GM18858 (cell line): ENCODE data around the gene CYB5B.
A peak's percentile ranks its signal among the peaks of the same experiment; 100 is the strongest.
"Not testable (repeated sequence)": the region's sequence is repeated elsewhere in the genome, so short reads cannot be mapped to it uniquely, and the experiment has no call there.

Experiments used
- ATAC-seq: cut with Tn5 transposase; IDR thresholded peaks from one replicate; pipeline ENCODE4 v1.9.1; 2021; ENCODE audit not compliant: unreplicated experiment

The CYB5B gene

DNA sequence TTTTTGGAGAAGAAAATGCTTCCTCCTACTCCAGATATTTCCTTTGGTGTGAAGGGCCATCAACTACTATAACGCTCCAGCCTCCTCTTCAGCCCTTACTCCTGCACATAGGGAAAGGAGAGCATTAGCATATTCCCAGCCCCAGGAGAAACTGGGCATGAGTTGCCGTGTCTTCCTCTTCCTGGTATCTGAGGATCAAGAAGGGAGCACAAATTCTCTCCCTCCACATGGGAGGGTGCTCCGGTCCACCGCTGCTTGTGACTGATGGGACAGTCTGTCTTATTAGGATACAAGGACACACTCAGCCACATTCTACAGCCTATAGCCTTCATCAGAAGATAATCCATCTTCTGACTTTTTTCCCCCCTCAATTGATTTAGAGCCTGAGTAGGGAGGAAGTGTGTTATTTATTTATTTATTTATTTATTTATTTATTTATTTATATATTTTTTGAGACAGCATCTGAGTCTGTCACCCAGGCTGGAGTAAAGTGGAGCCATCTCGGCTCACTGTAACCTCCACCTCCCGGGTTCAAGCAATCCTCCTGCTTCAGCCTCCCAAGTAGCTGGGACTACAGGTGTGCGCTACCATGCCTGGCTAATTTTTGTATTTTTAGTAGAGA, 16.6 kb upstream of the CYB5B start:
- no peak for ATAC-seq

- ATAC-seq, result no peak
Measured at GRCh38 chr16:69408475-69408874, 15.9 kb upstream of the CYB5B start.

- no peak for ATAC-seq
Measured at GRCh38 chr16:69410219-69410990, 14.0 kb upstream of the CYB5B start.

GRCh38 chr16:69411064-69411985, 13.1 kb upstream of the CYB5B start:
- ATAC-seq, result no peak

GRCh38 chr16:69412287-69412686, 12.1 kb upstream of the CYB5B start:
- ATAC-seq, result no peak

- no peak for ATAC-seq
Measured at GRCh38 chr16:69413045-69413664, 11.3 kb upstream of the CYB5B start.

DNA sequence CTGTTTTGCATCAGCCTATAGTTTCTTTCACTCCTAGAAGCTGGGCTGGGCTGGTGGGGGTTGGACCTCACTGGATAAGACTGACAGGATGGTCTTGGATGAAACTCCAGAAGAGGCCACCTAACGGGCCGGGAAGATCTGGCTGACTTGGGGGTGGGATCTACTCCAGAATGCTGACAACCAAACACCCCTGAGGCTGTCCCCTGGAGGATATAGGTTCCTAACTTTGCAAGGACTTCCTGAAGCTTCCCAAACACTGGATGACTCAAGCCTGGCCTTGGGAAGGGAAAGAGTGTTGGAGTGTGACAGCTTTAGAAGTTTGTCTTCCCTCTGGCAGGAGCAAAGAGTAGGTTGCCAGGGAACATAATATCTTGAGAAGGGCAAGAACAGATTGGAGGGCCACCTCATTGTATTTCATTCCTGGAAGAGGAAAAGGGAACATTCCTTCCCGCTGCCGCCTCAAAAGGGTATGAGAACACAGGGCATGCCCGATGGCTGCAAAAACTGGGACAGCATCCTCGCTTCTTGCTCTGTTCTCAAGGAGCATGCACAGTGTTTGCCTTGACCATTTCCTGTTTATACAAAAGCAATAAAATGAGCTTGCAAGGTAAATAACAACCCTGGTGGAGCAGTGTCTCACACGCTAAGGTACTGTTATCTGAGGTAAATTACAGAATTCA, 6.8 kb upstream of the CYB5B start:
- no peak for ATAC-seq

- ATAC-seq, result no peak
Measured at GRCh38 chr16:69419956-69420355, 4.5 kb upstream of the CYB5B start.

DNA sequence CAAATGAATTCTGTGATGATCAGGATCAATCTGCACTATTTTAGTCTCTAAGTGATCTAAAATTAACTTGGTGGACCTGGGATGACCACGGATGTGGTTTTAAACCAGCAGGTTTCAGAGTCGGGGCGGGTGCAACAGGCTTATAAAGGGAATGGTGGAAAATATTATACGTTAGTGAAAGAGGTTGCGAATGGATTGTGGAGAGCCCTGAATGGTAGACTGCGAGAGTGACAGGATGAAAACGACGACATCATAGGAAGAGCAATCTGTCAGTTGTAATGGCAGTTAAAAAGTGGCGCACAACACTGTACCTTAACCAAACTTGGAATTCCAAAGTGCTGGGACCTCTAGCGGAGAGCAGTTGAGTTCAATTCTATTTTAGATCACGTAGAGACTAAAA, 1.2 kb upstream of the CYB5B start:
- ATAC-seq, result no peak

- no peak for ATAC-seq
Measured at GRCh38 chr16:69424935-69425784, 741 bp downstream of the CYB5B start.

DNA sequence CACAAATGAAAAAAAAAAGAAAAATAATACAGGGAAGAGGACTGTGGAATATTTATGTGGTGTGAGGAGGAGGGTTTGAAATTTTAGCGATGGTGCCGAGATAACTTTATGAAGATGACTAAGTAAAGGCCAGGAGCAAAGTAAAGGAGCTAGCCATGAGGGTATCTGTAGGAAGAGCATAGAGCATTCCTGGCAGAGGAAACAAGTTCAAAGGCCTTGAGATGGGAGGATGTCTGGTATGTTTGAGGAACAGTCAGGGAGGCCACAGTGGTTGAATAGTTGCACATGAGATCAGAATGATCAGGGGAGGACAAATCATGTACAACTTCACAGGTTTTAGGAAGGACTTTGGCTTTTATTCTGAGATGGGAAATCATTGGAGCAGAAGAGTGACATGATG, 4.2 kb downstream of the CYB5B start:
- ATAC-seq, result no peak

GRCh38 chr16:69429058-69429640, 4.7 kb downstream of the CYB5B start:
- not testable (repeated sequence) for ATAC-seq

GRCh38 chr16:69431948-69432468, 7.6 kb downstream of the CYB5B start:
- ATAC-seq, result no peak

GRCh38 chr16:69434066-69434465, 9.6 kb downstream of the CYB5B start:
- no peak for ATAC-seq

- no peak for ATAC-seq
Measured at GRCh38 chr16:69435977-69436820, 11.8 kb downstream of the CYB5B start.

GRCh38 chr16:69436896-69437295, 12.5 kb downstream of the CYB5B start:
- no peak for ATAC-seq

DNA sequence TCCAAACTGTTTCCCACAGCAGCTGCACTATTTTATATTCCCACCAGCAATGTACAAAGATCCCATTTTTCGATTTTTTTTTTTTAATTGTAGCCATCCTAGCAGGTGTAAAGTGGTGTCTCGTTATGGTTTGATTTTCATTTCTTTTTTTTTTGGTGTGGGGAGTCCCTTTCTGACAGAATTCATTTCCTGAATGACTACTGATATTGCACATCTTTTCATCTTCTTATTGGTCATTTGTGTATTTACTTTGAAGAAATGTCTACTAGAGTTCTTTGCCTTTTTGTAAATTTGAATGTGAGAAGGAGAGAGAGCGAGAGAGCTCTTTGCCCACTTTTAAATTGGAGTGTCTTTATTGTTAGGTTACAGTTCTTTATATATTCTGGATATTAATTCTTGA, 14.0 kb downstream of the CYB5B start:
- ATAC-seq, result peak; percentile 46

GRCh38 chr16:69440250-69440649, 15.8 kb downstream of the CYB5B start:
- ATAC-seq, result no peak
